OCI-LY7 (cell line): ENCODE results near the gene GSDME. TPM values are rescaled to one million over a fixed set of nuclear protein-coding genes. Genes with fewer than 3 reads are reported as not detected.

Source experiments
- BruUV-seq: library from RNA; stranded (reverse); fragments of 400-500 nt; replicated peaks from 2 replicates; lab custom pipeline; 2021; lab: Mats Ljungman, UMichigan
- CTCF ChIA-PET: fragments of 300-600 bp; sonication (Branson Sonifier 250); formaldehyde crosslinking; loops from one replicate; lab custom pipeline; 2022; ENCODE audit warnings: antibody characterized with exemption; ENCODE audit not compliant: unreplicated experiment; lab: Charles Lee
- POLR2A ChIA-PET: fragments of 300-600 bp; sonication (Branson Sonifier 250); formaldehyde crosslinking; loops from one replicate; lab custom pipeline; 2022; ENCODE audit warnings: antibody characterized with exemption; lab: Charles Lee
- DNase-seq: peaks from one replicate; pipeline ENCODE4 v3.0.0-alpha.2; 2015; ENCODE audit warnings: low spot score
- H2AFZ ChIP-seq: fragments of 200-600 bp; sonication (generic), shearing (Covaris generic); 2 replicates; pipeline ENCODE4 v1.6.1; 2014; ENCODE audit warnings: mild to moderate bottlenecking, antibody characterized with exemption, low read length, moderate library complexity
- H3K27ac ChIP-seq: fragments of 200-600 bp; sonication (generic); 2 replicates; pipeline ENCODE4 v1.5.1; 2014; ENCODE audit warnings: mixed run types, low read depth, mild to moderate bottlenecking, moderate library complexity, low read length, inconsistent platforms; ENCODE audit not compliant: poor library complexity, severe bottlenecking
- H3K36me3 ChIP-seq: fragments of 200-600 bp; sonication (generic); 2 replicates; pipeline ENCODE4 v1.6.1; 2014; ENCODE audit warnings: mild to moderate bottlenecking, antibody characterized with exemption, low read length, moderate library complexity, mixed read lengths; ENCODE audit not compliant: insufficient read depth
- H3K4me1 ChIP-seq: fragments of 200-600 bp; sonication (generic); 2 replicates; pipeline ENCODE4 v1.5.1; 2014; ENCODE audit warnings: mild to moderate bottlenecking, low read length; ENCODE audit not compliant: insufficient read depth, poor library complexity, severe bottlenecking
- H3K4me2 ChIP-seq: fragments of 200-600 bp; sonication (generic); 2 replicates; pipeline ENCODE4 v1.6.1; 2014; ENCODE audit warnings: mild to moderate bottlenecking, low read length
- H3K4me3 ChIP-seq: fragments of 200-600 bp; sonication (generic); 2 replicates; pipeline ENCODE4 v1.5.1; 2014; ENCODE audit warnings: mild to moderate bottlenecking, low read depth, low read length; ENCODE audit not compliant: poor library complexity, severe bottlenecking
- H3K79me2 ChIP-seq: fragments of 200-600 bp; sonication (generic); 2 replicates; pipeline ENCODE4 v1.6.1; 2016; ENCODE audit warnings: low read depth, mild to moderate bottlenecking, low read length, moderate library complexity, mixed read lengths; ENCODE audit not compliant: insufficient read depth
- H3K9me2 ChIP-seq: fragments of 200-600 bp; sonication (generic); 2 replicates; pipeline ENCODE4 v1.6.1; 2016; ENCODE audit warnings: mild to moderate bottlenecking, low read length, mixed read lengths; ENCODE audit not compliant: insufficient read depth
- H3K9me3 ChIP-seq: fragments of 200-600 bp; sonication (generic); 2 replicates; pipeline ENCODE4 v1.6.1; 2014; ENCODE audit warnings: mild to moderate bottlenecking, mixed run types, low read length, mixed read lengths
- H4K20me1 ChIP-seq: fragments of 200-600 bp; sonication (generic); 2 replicates; pipeline ENCODE4 v1.6.1; 2014; ENCODE audit warnings: mild to moderate bottlenecking, antibody characterized with exemption, low read length, moderate library complexity, mixed read lengths; ENCODE audit not compliant: insufficient read depth
- CTCF ChIP-seq: fragments of 200-600 bp; sonication (generic); conservative IDR thresholded peaks from 2 replicates; pipeline ENCODE4 v1.5.1; 2014; ENCODE audit warnings: mild to moderate bottlenecking, antibody characterized with exemption, low read length, moderate library complexity, mixed read lengths
- EZH2phosphoT487 ChIP-seq: fragments of 200-600 bp; sonication (generic); IDR thresholded peaks from 2 replicates; pipeline ENCODE4 v1.6.1; 2018; ENCODE audit warnings: low read depth, borderline replicate concordance, mild to moderate bottlenecking, mixed run types, antibody characterized with exemption, low read length, moderate library complexity, mixed read lengths
- intact Hi-C: fragments of 100-400 bp; cut with micrococcal nuclease; formaldehyde crosslinking; loops from one replicate; pipeline ENCODE4 v1.10.0; 2022; ENCODE audit not compliant: unreplicated experiment
- total RNA-seq, 2 experiments: library from RNA; depleted of rRNA in 1 of 2; stranded (reverse); fragments of >200 nt in 1 of 2; shearing (Covaris generic) in 1 of 2; gene quantifications; 2 replicates each; pipeline ENCODE4 v1.2.3, GENCODE V29; 2014 to 2022

GSDME gene
- total RNA-seq, 2 experiments from 2014 or later: 33.0 to 41.7 TPM

- TF ChIP-seq EZH2phosphoT487: no peak
- no peak for TF ChIP-seq CTCF
- BruUV-seq: no TSS peak
- H4K20me1 ChIP-seq: no peaks in the 10 kb centered on the region
- H3K4me2 ChIP-seq: no peak overlapping the region
- no peaks in the 10 kb centered on the region for H3K4me1 ChIP-seq
- POLR2A ChIA-PET: interaction anchor here (0.7 to 2.1 kb wide), 3 partner anchors 10 to 16 kb away, joined by 3 to 8 read pairs (median 3); no protein-coding TSS in a partner anchor
- no peaks in the 10 kb centered on the region for H3K79me2 ChIP-seq
- no peaks in the 10 kb centered on the region for H3K9me2 ChIP-seq
- no peaks in the 10 kb centered on the region for H3K36me3 ChIP-seq
- H3K4me3 ChIP-seq: no peak overlapping the region
- CTCF ChIA-PET: no interaction called here
- intact Hi-C loops: no loop called here
- DNase-seq: no peak
- no peak overlapping the region for H3K27ac ChIP-seq
- no peaks in the 10 kb centered on the region for H3K9me3 ChIP-seq
- no peak overlapping the region for H2AFZ ChIP-seq
These were observed 6.7 kb downstream of the GSDME start for GRCh38 chr7:24750441-24751055.

GRCh38 chr7:24748521-24748920 is 8.7 kb downstream of the GSDME start:
- no peak for TF ChIP-seq EZH2phosphoT487
- TF ChIP-seq CTCF: no peak
- BruUV-seq: no TSS peak
- ChIA-PET POLR2A (interaction anchor here (0.9 to 1.7 kb wide), 4 partner anchors 10 to 23 kb away, joined by 3 to 6 read pairs (median 4); no protein-coding TSS in a partner anchor), CTCF (no interaction called here)
- Histone ChIP-seq H3K4me2 (no peak overlapping the region), H3K36me3 (no peaks in the 10 kb centered on the region), H2AFZ (no peak overlapping the region), H3K4me1 (no peaks in the 10 kb centered on the region), H3K9me2 (no peaks in the 10 kb centered on the region), H3K4me3 (no peak overlapping the region), H3K79me2 (no peaks in the 10 kb centered on the region), H4K20me1 (no peaks in the 10 kb centered on the region), H3K9me3 (no peaks in the 10 kb centered on the region), H3K27ac (no peak overlapping the region)
- no peak for DNase-seq
- intact Hi-C loops: no loop called here

GRCh38 chr7:24745355-24745754 is 11.9 kb downstream of the GSDME start:
- Histone ChIP-seq H2AFZ (no peak overlapping the region), H4K20me1 (no peaks in the 10 kb centered on the region), H3K4me3 (no peak overlapping the region), H3K79me2 (no peaks in the 10 kb centered on the region), H3K9me2 (no peaks in the 10 kb centered on the region), H3K4me2 (no peak overlapping the region), H3K36me3 (no peaks in the 10 kb centered on the region), H3K27ac (no peak overlapping the region), H3K9me3 (no peaks in the 10 kb centered on the region), H3K4me1 (no peaks in the 10 kb centered on the region)
- intact Hi-C loops: no loop called here
- no TSS peak for BruUV-seq
- TF ChIP-seq CTCF: no peak
- no peak for TF ChIP-seq EZH2phosphoT487
- POLR2A ChIA-PET: no interaction called here
- CTCF ChIA-PET: no interaction called here
- no peak for DNase-seq
